GM19438 (cell line): ENCODE results near the gene ALX4.

Experiments
- ATAC-seq: cut with Tn5 transposase; IDR thresholded peaks from one replicate; pipeline ENCODE4 v1.9.1; 2021; ENCODE audit warnings: low read depth; ENCODE audit not compliant: unreplicated experiment

ALX4 gene

DNA sequence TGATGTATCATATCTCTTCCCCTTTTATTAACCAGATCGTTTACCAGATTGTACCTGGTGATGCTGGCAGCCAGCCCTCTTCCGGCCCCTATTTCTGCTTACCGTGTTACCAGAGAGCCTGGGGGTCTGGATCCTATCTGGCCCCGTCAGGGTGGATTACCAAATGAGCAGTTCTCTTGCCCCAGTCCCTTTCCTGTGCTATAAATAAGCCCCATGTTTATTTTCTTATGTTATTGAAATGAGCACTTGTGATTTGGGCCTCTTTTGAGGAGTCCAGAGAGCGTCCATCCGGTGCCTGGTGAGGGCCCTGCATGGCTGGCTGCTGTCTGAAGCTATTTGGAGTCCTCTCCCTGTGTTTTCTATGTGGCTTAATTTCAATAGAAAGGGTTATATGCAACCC lies 59.5 kb downstream of the ALX4 start:
- no peak for ATAC-seq

GRCh38 chr11:44248109-44248508 lies 61.8 kb downstream of the ALX4 start:
- ATAC-seq = no peak

GRCh38 chr11:44247508-44247907 lies 62.4 kb downstream of the ALX4 start:
- no peak for ATAC-seq

- no peak for ATAC-seq
Observed at GRCh38 chr11:44246726-44247125, 63.2 kb downstream of the ALX4 start.

DNA sequence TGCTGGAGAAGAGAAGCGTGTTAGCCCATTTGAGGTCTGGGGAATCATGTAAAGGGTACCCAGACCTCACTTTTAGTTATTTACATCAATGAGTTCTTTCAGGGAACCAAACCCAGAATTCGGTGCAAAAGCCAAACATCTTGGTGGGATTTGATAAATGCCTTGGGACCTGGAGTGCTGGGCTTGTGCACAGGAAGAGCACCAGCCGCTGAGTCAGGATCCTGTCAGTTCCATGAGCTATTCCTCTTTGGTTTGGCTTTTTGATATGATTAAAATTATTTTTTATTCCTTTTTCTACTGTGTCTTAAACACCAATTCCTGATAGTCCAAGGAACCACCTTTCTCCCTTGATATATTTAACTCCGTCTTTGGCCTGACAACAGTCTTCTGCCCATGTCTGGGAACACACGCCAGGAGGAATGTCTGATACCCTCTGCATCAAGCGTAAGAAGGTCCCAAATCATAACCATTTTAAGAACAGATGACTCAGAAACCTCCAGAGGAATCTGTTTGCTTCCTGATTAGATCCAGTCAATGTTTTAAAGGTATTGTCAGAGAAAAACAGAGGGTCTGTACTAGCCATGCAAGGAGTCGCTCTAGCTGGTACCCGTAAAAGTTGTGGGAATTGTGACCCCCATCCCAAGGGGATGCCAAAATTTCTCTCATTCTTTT lies 65.2 kb downstream of the ALX4 start:
- no peak for ATAC-seq

DNA sequence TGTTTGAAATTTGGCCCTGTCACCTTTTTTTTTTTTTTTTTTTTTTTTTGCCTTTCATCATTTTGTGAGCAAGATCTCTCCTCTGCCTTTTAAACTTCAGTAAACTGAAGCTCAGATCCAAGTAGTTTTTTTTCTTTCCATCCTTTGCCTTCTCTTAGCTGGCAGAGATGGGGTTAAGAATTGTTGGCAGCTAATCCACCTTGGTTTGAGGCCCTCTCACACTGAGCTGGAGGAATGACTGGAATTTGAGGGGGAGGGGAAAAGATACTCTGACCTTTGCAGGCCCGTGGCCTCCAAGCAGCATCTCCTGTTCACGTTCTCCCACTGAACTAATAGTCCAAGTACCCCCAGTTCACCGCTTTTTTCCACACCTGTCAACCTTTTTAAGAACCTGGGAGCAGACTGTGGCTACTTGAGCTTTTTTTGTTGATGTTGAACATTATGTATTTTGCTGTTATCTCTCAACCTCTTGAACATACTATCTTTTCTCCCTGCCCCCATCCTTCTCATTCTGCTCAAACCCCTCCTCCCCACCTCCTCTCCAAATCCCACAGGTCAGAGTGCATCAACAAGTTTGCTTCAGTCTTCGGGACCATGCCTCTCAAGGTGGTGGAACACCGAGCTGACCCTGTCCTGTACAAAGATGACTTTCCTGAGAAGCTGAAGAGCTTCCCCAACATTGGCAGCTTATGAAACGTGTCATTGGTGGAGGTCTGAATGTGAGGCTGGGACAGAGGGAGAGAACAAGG lies 66.2 kb downstream of the ALX4 start:
- no peak for ATAC-seq

- no peak for ATAC-seq
Observed at GRCh38 chr11:44243086-44243485, 66.9 kb downstream of the ALX4 start.

- ATAC-seq = no peak
Observed at GRCh38 chr11:44241851-44242250, 68.1 kb downstream of the ALX4 start.

GRCh38 chr11:44237156-44237555 lies 72.8 kb downstream of the ALX4 start:
- ATAC-seq = no peak

DNA sequence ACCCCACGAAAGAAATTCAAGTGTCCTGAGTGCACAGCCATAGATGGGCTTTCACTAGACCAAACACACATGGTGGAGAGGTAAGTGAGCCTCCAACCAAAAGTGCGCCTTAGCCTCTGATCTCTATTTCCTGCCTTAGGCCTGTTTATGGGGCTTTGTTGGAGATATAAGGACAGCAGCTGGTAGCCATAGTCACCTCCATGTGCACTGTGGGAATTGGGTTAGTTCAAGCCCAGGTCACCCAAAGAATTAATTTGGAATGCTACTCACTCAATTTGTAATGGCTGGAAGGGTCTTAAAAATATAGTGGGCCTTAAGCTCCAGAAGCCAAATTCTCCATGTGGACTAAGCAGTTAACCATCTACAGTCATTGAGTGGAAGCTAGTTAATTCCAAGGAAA lies 73.6 kb downstream of the ALX4 start:
- ATAC-seq = no peak

DNA sequence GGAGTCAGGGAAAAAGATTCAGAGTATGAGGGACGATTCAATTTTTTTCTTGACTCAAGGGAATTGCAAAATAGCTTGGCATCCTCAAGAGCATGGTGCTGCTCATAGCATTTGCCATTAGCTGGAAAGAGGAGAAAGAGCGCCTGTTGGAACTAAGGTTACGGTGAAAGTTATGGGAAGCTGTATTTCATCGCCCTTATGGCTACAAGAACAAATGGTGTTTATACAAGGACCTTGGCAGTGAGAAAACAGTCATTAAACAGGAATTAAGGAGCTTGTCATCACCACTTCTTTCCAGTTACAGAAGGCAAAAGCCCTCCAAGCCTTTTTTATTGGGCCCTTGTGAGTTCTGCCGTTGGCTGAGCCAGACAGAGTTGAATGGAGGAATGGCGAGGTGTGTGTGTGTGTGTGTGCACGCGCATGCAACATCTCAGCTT lies 74.2 kb downstream of the ALX4 start:
- no peak for ATAC-seq

- no peak for ATAC-seq
Observed at GRCh38 chr11:44229624-44230023, 80.3 kb downstream of the ALX4 start.

DNA sequence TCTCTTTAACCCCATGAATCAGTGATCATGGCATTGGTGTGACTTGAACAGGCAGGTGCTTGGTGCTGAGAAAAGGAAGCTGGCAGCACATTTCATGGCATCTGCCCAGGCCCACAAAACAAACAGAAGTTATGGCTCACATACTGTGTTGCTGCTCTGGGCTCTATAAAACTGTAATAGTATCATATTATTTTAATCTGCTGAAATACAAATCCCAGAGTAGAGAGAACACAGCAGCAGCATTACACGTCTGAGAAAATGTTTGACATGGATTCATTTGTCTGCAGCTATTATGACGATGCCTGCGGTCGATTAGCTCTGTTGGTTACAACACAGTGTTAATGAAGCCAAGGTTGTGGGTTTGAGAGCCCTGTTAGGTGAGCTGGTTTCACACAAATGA lies 80.8 kb downstream of the ALX4 start:
- ATAC-seq = no peak

GRCh38 chr11:44228379-44228778 lies 81.6 kb downstream of the ALX4 start:
- no peak for ATAC-seq

DNA sequence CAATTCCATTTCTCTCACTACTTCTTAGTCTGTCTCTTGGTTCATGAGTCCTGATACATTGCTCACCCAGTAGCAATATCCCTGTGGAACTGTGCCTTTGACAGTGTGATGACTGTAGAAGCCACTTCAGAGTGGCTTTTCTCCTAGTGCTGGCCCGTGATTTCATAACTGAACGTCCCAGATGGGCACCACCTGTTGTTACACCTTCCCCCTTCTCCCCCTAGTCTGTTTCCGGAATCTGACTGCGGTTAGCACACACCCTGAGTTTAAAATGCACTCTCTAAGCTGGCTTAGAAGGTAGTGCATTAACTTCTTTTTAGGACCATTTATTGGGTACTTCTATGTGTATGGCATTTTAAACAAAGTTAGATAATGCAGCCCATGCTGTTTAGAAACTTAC lies 83.0 kb downstream of the ALX4 start:
- ATAC-seq = no peak

GRCh38 chr11:44226490-44226889 lies 83.4 kb downstream of the ALX4 start:
- no peak for ATAC-seq

- ATAC-seq = no peak
Observed at GRCh38 chr11:44224867-44225501, 85.0 kb downstream of the ALX4 start.

- ATAC-seq = no peak
Observed at GRCh38 chr11:44223238-44223637, 86.7 kb downstream of the ALX4 start.

DNA sequence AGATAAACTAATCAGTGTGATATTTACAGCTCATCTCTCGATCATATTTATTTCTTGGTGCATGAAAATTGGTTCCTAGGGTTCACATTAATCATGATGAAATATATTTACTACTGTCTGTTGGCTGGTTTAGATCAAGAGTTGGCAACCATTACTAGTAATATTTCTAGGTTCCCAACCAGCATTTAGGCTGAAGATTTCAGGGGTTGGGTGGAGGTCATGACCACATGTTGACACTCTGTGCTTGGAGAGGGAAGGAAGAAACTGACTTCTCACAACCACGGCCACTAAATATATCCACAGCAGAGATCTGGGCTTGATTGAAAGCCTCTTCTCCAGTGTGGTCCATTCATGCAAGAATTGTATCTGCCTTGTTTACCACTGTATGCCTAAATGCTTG lies 87.9 kb downstream of the ALX4 start:
- no peak for ATAC-seq

GRCh38 chr11:44221456-44221855 lies 88.5 kb downstream of the ALX4 start:
- no peak for ATAC-seq

GRCh38 chr11:44219830-44220796 lies 89.8 kb downstream of the ALX4 start:
- ATAC-seq = no peak
